ENCODE data around the gene ABCA2.

DNA sequence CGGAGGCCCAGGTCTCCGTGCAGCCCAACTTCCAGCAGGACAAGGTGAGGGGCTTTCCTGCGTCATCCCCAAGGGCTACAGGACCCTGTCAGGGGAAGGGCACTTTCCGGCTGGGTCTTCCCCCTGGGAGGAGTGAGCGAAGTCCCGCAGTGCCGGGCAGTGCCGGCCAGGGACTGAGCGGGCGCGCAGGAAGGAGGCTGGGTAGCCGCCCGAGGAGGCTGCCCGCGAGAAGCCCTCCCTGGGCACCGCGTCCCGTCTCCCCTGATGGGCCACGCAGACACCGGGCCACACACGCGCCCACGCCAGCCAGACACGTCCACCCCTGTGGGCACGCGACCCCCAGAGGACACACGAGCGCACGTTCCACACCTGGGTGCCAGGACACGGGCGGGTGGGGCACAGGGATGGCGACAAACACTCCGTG lies 50.4 kb downstream of the ABCA2 start:
- TF ChIP-seq SIN3A (IDR thresholded peaks at IDR 0.05; ENCODE audit: borderline replicate concordance, insufficient read depth, low read length) = no peak
- no peak for TF ChIP-seq REST (IDR thresholded peaks at IDR 0.05; ENCODE audit: insufficient read depth in 1 of 2, low read depth in 2 of 2, low read length in 2 of 2)
- TF ChIP-seq TAF1 (IDR thresholded peaks at IDR 0.05; ENCODE audit: borderline replicate concordance, insufficient read depth, low read length) = no peak
- no peak for TF ChIP-seq POLR2AphosphoS5 (IDR thresholded peaks at IDR 0.05; ENCODE audit: low read depth, low read length)

Measured in PFSK-1 (cell line).